H1 (cell line): ENCODE data around the gene CCR3. TPM values are rescaled to one million over a fixed set of nuclear protein-coding genes. Genes with fewer than 3 reads are reported as not detected.

ENCODE experiments used
- CTCF ChIA-PET: fragments of 300-600 bp; sonication (Branson Sonifier 250); formaldehyde crosslinking; loops from one replicate; lab custom pipeline; 2021; ENCODE audit not compliant: partially characterized antibody; lab: Charles Lee
- POLR2A ChIA-PET: fragments of 300-600 bp; sonication (Branson Sonifier 250); formaldehyde crosslinking; loops from one replicate; lab custom pipeline; 2021; ENCODE audit warnings: inconsistent platforms; ENCODE audit not compliant: partially characterized antibody; lab: Charles Lee
- DNase-seq, 2 experiments: peaks; one replicate each; pipeline versions ENCODE4 v3.0.0 to v3.0.0-alpha.2; 2010 to 2022; ENCODE audit warnings: low spot score in 2 of 2, low read depth in 1 of 2, mixed read lengths in 1 of 2
- FAIRE-seq: peaks from 2 replicates; lab custom pipeline; 2011; peaks lifted over from hg19 to GRCh38; lab: Jason Lieb, UNC
- H2AFZ ChIP-seq: 2 replicates; pipeline ENCODE4 v1.8.1; 2012; ENCODE audit warnings: low read length, inconsistent platforms
- H2AK5ac ChIP-seq: 2 replicates; pipeline ENCODE4 v1.6.1; 2013; ENCODE audit warnings: low read depth, low read length
- H2BK120ac ChIP-seq: replicated peaks from 2 replicates; pipeline ENCODE3; 2013; ENCODE audit warnings: low read depth, low read length, inconsistent platforms
- H2BK12ac ChIP-seq: 2 replicates; pipeline ENCODE4 v1.6.1; 2013; ENCODE audit warnings: low read depth, low read length
- H2BK15ac ChIP-seq: 2 replicates; pipeline ENCODE4 v1.6.1; 2013; ENCODE audit warnings: low read length
- H2BK20ac ChIP-seq: 2 replicates; pipeline ENCODE4 v1.6.1; 2013; ENCODE audit warnings: low read length
- H2BK5ac ChIP-seq: 2 replicates; pipeline ENCODE4 v1.6.1; 2013; ENCODE audit warnings: low read depth, low read length
- H3K14ac ChIP-seq: 2 replicates; pipeline ENCODE4 v1.6.1; 2013; ENCODE audit warnings: inconsistent platforms; ENCODE audit not compliant: insufficient read length
- H3K18ac ChIP-seq: 2 replicates; pipeline ENCODE4 v1.6.1; 2013; ENCODE audit warnings: low read length; ENCODE audit errors: extremely low read depth
- H3K23ac ChIP-seq: 2 replicates; pipeline ENCODE4 v1.6.1; 2013; ENCODE audit warnings: inconsistent platforms; ENCODE audit not compliant: insufficient read length
- H3K23me2 ChIP-seq: 2 replicates; pipeline ENCODE4 v1.6.1; 2013; ENCODE audit warnings: low read depth, low read length
- H3K27ac ChIP-seq: 2 replicates; pipeline ENCODE4 v1.6.1; 2011; ENCODE audit warnings: low read depth, low read length, inconsistent platforms
- H3K27me3 ChIP-seq, 4 experiments: replicated peaks in 1 of 4; 1 replicate in 1 of 4; 2 replicates in 3 of 4; pipeline versions ENCODE4 v1.6.1 to v1.8.1; 2011 to 2013; ENCODE audit warnings: low read length in 3 of 4, mild to moderate bottlenecking in 3 of 4, inconsistent platforms in 2 of 4, mixed read lengths in 2 of 4, moderate library complexity in 1 of 4; ENCODE audit not compliant: control insufficient read depth in 3 of 4, insufficient read depth in 3 of 4; ENCODE audit errors: extremely low read depth in 1 of 4
- H3K36me3 ChIP-seq, 4 experiments: 2 replicates each; pipeline versions ENCODE4 v1.6.1 to v1.8.1; 2011 to 2013; ENCODE audit warnings: mild to moderate bottlenecking in 4 of 4, low read length in 3 of 4, moderate library complexity in 2 of 4, control low read depth in 1 of 4, inconsistent platforms in 1 of 4; ENCODE audit not compliant: insufficient read depth in 4 of 4, control insufficient read depth in 2 of 4
- H3K4ac ChIP-seq: replicated peaks from 2 replicates; pipeline ENCODE3; 2013; ENCODE audit warnings: low read length, low read depth, mixed read lengths, inconsistent platforms; ENCODE audit not compliant: insufficient read length
- H3K4me1 ChIP-seq, 4 experiments: replicated peaks in 1 of 4; 1 replicate in 1 of 4; 2 replicates in 3 of 4; pipeline versions ENCODE4 v1.6.1 to v1.8.1; 2011 to 2013; ENCODE audit warnings: low read length in 3 of 4, inconsistent platforms in 2 of 4, mixed read lengths in 1 of 4; ENCODE audit not compliant: insufficient read depth in 4 of 4, control insufficient read depth in 3 of 4
- H3K4me2 ChIP-seq, 2 experiments: 2 replicates each; pipeline versions ENCODE4 v1.6.1 to v1.8.1; 2011 to 2013; ENCODE audit warnings: low read depth in 2 of 2, low read length in 2 of 2, control low read depth in 1 of 2, inconsistent platforms in 1 of 2, mild to moderate bottlenecking in 1 of 2; ENCODE audit not compliant: insufficient read depth in 1 of 2
- H3K4me3 ChIP-seq, 4 experiments: fragments of 200-600, 300-600 bp in 1 of 4; sonication (generic), shearing (Covaris generic), sonication (Bioruptor Twin) in 1 of 4; 2 replicates each; pipeline versions ENCODE4 v1.5.1 to v1.8.1; 2011 to 2016; ENCODE audit warnings: low read length in 4 of 4, low read depth in 3 of 4, control low read depth in 2 of 4, inconsistent platforms in 2 of 4, mild to moderate bottlenecking in 2 of 4, mixed read lengths in 1 of 4, moderate library complexity in 1 of 4; ENCODE audit not compliant: insufficient read depth in 2 of 4; ENCODE audit errors: extremely low read depth in 1 of 4
- H3K56ac ChIP-seq: replicated peaks from 2 replicates; pipeline ENCODE3; 2013; ENCODE audit warnings: low read depth, mild to moderate bottlenecking, mixed read lengths, low read length, inconsistent platforms; ENCODE audit not compliant: insufficient read length
- H3K79me1 ChIP-seq: 2 replicates; pipeline ENCODE4 v1.6.1; 2013; ENCODE audit warnings: low read depth, low read length, control low read depth
- H3K79me2 ChIP-seq, 2 experiments: 2 replicates each; pipeline versions ENCODE4 v1.6.1 to v1.8.1; 2012 to 2013; ENCODE audit warnings: low read length in 2 of 2, mild to moderate bottlenecking in 2 of 2, inconsistent platforms in 1 of 2; ENCODE audit not compliant: insufficient read depth in 2 of 2, control insufficient read depth in 1 of 2
- H3K9ac ChIP-seq, 4 experiments: replicated peaks in 1 of 4; 1 replicate in 1 of 4; 2 replicates in 3 of 4; pipeline versions ENCODE4 v1.6.1 to v1.8.1; 2011 to 2013; ENCODE audit warnings: low read depth in 3 of 4, low read length in 3 of 4, control low read depth in 2 of 4, mild to moderate bottlenecking in 2 of 4, moderate library complexity in 2 of 4, inconsistent platforms in 1 of 4; ENCODE audit errors: extremely low read depth in 1 of 4
- H3K9me3 ChIP-seq, 2 experiments: 2 replicates each; pipeline versions ENCODE4 v1.6.1 to v1.8.1; 2012 to 2013; ENCODE audit warnings: mild to moderate bottlenecking in 2 of 2, moderate library complexity in 2 of 2, control low read depth in 1 of 2, inconsistent platforms in 1 of 2, low read depth in 1 of 2, low read length in 1 of 2, mixed read lengths in 1 of 2; ENCODE audit not compliant: insufficient read depth in 2 of 2
- H4K20me1 ChIP-seq, 2 experiments: replicated peaks in 1 of 2; 2 replicates each; pipeline versions ENCODE3 to v1.8.1; 2011 to 2013; ENCODE audit warnings: inconsistent platforms in 2 of 2, low read length in 2 of 2, mild to moderate bottlenecking in 1 of 2; ENCODE audit not compliant: insufficient read depth in 2 of 2, control insufficient read depth in 1 of 2
- H4K5ac ChIP-seq: 2 replicates; pipeline ENCODE4 v1.6.1; 2013; ENCODE audit warnings: low read length, low read depth, mixed read lengths, inconsistent platforms; ENCODE audit not compliant: insufficient read length
- H4K8ac ChIP-seq: 2 replicates; pipeline ENCODE4 v1.8.0; 2013; ENCODE audit warnings: mild to moderate bottlenecking, moderate library complexity, low read length, inconsistent platforms; ENCODE audit not compliant: insufficient read depth; ENCODE audit errors: extremely low read depth
- H4K91ac ChIP-seq: replicated peaks from 2 replicates; pipeline ENCODE3; 2013; ENCODE audit warnings: low read length, mixed read lengths, inconsistent platforms; ENCODE audit not compliant: insufficient read length
- BRCA1 ChIP-seq: IDR thresholded peaks from 2 replicates; pipeline ENCODE4 v1.6.1; 2012; ENCODE audit warnings: low read depth, low read length, improper control_type of control experiment
- CBX8 ChIP-seq: fragments of 300-800, 300-1000 bp; sonication (generic); IDR thresholded peaks from 2 replicates; pipeline ENCODE4 v1.7.1; 2016; ENCODE audit warnings: low read depth, low read length, borderline replicate concordance
- CHD2 ChIP-seq: IDR thresholded peaks from 2 replicates; pipeline ENCODE4 v1.6.1; 2012; ENCODE audit warnings: low read length, improper control_type of control experiment
- E2F6 ChIP-seq: IDR thresholded peaks from 2 replicates; pipeline ENCODE4 v1.6.1; 2012; ENCODE audit warnings: inconsistent platforms
- POLR2AphosphoS5 ChIP-seq: IDR thresholded peaks from 2 replicates; pipeline ENCODE4 v1.6.1; 2011; ENCODE audit warnings: low read depth, low read length
- RBBP5 ChIP-seq: IDR thresholded peaks from 2 replicates; pipeline ENCODE4 v1.7.1; 2012; ENCODE audit warnings: low read depth, mild to moderate bottlenecking, inconsistent platforms, low read length, moderate library complexity, borderline replicate concordance
- RXRA ChIP-seq: IDR thresholded peaks from 2 replicates; pipeline ENCODE4 v1.6.1; 2011; ENCODE audit warnings: low read depth, mild to moderate bottlenecking, low read length, moderate library complexity; ENCODE audit not compliant: insufficient read depth
- SIN3A ChIP-seq, 2 experiments: IDR thresholded peaks in 1 of 2; conservative IDR thresholded peaks in 1 of 2; 2 replicates each; pipeline ENCODE4 v1.6.1; 2011 to 2012; ENCODE audit warnings: low read length in 2 of 2, improper control_type of control experiment in 1 of 2, low read depth in 1 of 2, mild to moderate bottlenecking in 1 of 2
- TAF1 ChIP-seq: IDR thresholded peaks from 2 replicates; pipeline ENCODE4 v1.6.1; 2011; ENCODE audit warnings: mild to moderate bottlenecking, low read depth, low read length
- TBP ChIP-seq: IDR thresholded peaks from 2 replicates; pipeline ENCODE4 v1.6.1; 2011; ENCODE audit warnings: low read depth, low read length, improper control_type of control experiment
- USF2 ChIP-seq: IDR thresholded peaks from 2 replicates; pipeline ENCODE4 v1.6.1; 2011; ENCODE audit warnings: low read length, improper control_type of control experiment
- WGBS, 2 experiments: shearing (Covaris generic) in 1 of 2; methylation state at CpG; one replicate each; pipeline versions ENCODE4 v1.1.6 to v1.1.7; 2013 to 2015; ENCODE audit warnings: low lambda C conversion rate in 2 of 2, mixed read lengths in 2 of 2, inconsistent platforms in 1 of 2, low coverage in 1 of 2, missing lambda C conversion rate in 1 of 2; ENCODE audit not compliant: insufficient replicate concordance in 2 of 2, insufficient coverage in 1 of 2, insufficient read length in 1 of 2; ENCODE audit errors: extremely low coverage in 1 of 2, missing lambda C conversion rate in 1 of 2; 5-methylcytosine and 5-hydroxymethylcytosine counted together
- polyA plus RNA-seq, 7 experiments: library from polyadenylated mRNA; depleted of rRNA in 3 of 7; stranded (reverse) in 5 of 7; unstranded in 2 of 7; fragments of >200 nt in 5 of 7; fragments of 200-250 nt in 2 of 7; gene quantifications; 1 replicate in 5 of 7; 2 replicates in 1 of 7; 4 replicates in 1 of 7; pipeline versions ENCODE4 v1.2.1 to v1.2.3, GENCODE V29; 2011 to 2013; ENCODE audit warnings: missing spikeins in 2 of 7, mixed read lengths in 2 of 7
- total RNA-seq: library from RNA; stranded (reverse); fragmentation: NEBNext Ultra II Directional; extraction: Animal tissue kit (Norgen Biotek cat#: 25700); gene quantifications from 2 replicates; pipeline ENCODE4 v1.2.1, GENCODE V29; 2021

The CCR3 gene
- total and polyA plus RNA-seq, 2 of the 8 experiments (the other 6 are each of a cell fraction or from before 2014, with no cell fraction given): not detected

- H3K4me3 ChIP-seq: no peak overlapping the region
- H3K23ac ChIP-seq: no peak overlapping the region
- H4K20me1 ChIP-seq: no peaks in the 10 kb centered on the region
- ChIA-PET POLR2A (no interaction called here), CTCF (no interaction called here)
- no peak overlapping the region for H2AK5ac ChIP-seq
- H4K5ac ChIP-seq: no peak overlapping the region
- TF ChIP-seq CBX8: no peak
- TF ChIP-seq BRCA1: no peak
- no peak for TF ChIP-seq TBP
- no peak for TF ChIP-seq RBBP5
- no peak for TF ChIP-seq SIN3A (conservative IDR thresholded peaks at IDR 0.05 in 1 of 2, IDR thresholded peaks at IDR 0.05 in 1 of 2; ENCODE audit: low read depth in 1 of 2, low read length in 2 of 2)
- TF ChIP-seq USF2: no peak
- no peak for TF ChIP-seq POLR2AphosphoS5
- TF ChIP-seq TAF1: no peak
- TF ChIP-seq E2F6: no peak
- no peak for TF ChIP-seq CHD2
- no peak for TF ChIP-seq RXRA
- H3K4me1 ChIP-seq: no peaks in the 10 kb centered on the region
- no peak overlapping the region for H2BK20ac ChIP-seq
- no peak overlapping the region for H2BK15ac ChIP-seq
- FAIRE-seq (no peak), DNase-seq (no peak)
- H3K9me3 ChIP-seq: no peaks in the 10 kb centered on the region; a peak in 1 of 4 replicates
- H3K4me2 ChIP-seq: no peak overlapping the region
- no peak overlapping the region for H4K91ac ChIP-seq
- no peak overlapping the region for H4K8ac ChIP-seq
- no peak overlapping the region for H2BK12ac ChIP-seq
- no peaks in the 10 kb centered on the region for H3K23me2 ChIP-seq
- no peaks in the 10 kb centered on the region for H3K79me1 ChIP-seq
- H3K79me2 ChIP-seq: no peaks in the 10 kb centered on the region
- H3K56ac ChIP-seq: no peak overlapping the region
- H2BK5ac ChIP-seq: no peak overlapping the region
- no peaks in the 10 kb centered on the region for H3K36me3 ChIP-seq
- no peak overlapping the region for H3K14ac ChIP-seq
- H2AFZ ChIP-seq: no peak overlapping the region
- no peak overlapping the region for H3K27ac ChIP-seq
- H2BK120ac ChIP-seq: no peak overlapping the region
- no peak overlapping the region for H3K9ac ChIP-seq
- no peaks in the 10 kb centered on the region for H3K27me3 ChIP-seq
- no peak overlapping the region for H3K18ac ChIP-seq
- no peak overlapping the region for H3K4ac ChIP-seq
- WGBS, 2 experiments: 83% methylated on average over 4 of the region's 4 CpGs; no CpG with 5 or more reads in 1 of the 2 experiments
Observed at GRCh38 chr3:46272028-46272451, 29.8 kb downstream of the CCR3 start.
